Fibroblast of the aortic adventitia (primary cell): Measurements from ENCODE around the gene FCHSD2. TPM values are rescaled to one million over a fixed set of nuclear protein-coding genes. Genes with fewer than 3 reads are reported as not detected.
"Not testable (repeated sequence)": the region's sequence is repeated elsewhere in the genome, so short reads cannot be mapped to it uniquely, and the experiment has no call there.

Source experiments
- DNase-seq: peaks from one replicate; pipeline ENCODE4 v3.0.0-alpha.2; 2010; ENCODE audit warnings: low read depth
- H3K4me3 ChIP-seq: 2 replicates; pipeline ENCODE4 v1.5.1; 2011; ENCODE audit warnings: low read depth, mild to moderate bottlenecking, control low read depth, low read length, moderate library complexity
- CTCF ChIP-seq: IDR thresholded peaks from 2 replicates; pipeline ENCODE4 v1.5.1; 2011; ENCODE audit warnings: mild to moderate bottlenecking, low read length, control low read depth, inconsistent platforms; ENCODE audit not compliant: insufficient read depth
- total RNA-seq: library from RNA; depleted of rRNA; stranded (reverse); fragments of >200 nt; gene quantifications from 2 replicates; pipeline ENCODE4 v1.2.3, GENCODE V29; 2012; ENCODE audit warnings: low replicate concordance

FCHSD2 gene
- total RNA-seq, 1 donor, result 11.3 TPM

GRCh38 chr11:73047773-73048371 lies 94.2 kb downstream of the FCHSD2 start:
- H3K4me3 ChIP-seq, result no peak overlapping the region
- DNase-seq, result no peak
- TF ChIP-seq CTCF, result no peak

DNA sequence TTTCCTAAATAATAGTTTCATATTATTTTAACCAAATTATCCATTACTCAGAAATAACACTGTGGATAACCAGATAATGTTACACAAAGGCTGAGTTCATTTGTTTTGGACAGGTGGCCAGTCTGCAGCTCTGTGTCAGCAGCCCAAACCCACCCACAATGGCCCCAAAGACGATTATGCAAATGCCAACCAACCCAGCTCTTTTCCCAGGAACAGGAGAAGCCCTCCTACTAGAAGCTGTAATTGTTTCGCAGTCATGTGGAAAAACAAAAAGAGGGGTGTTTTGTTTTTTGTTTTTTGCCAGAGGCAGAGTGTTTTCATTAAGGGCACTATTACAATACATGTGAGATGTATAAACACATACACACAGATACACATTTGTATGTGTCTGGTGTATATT lies 102.1 kb downstream of the FCHSD2 start:
- DNase-seq, result no peak
- no peak for TF ChIP-seq CTCF
- H3K4me3 ChIP-seq, result no peak overlapping the region

GRCh38 chr11:73034777-73035176 lies 107.3 kb downstream of the FCHSD2 start:
- no peak for DNase-seq
- TF ChIP-seq CTCF, result no peak
- H3K4me3 ChIP-seq, result no peak overlapping the region

DNA sequence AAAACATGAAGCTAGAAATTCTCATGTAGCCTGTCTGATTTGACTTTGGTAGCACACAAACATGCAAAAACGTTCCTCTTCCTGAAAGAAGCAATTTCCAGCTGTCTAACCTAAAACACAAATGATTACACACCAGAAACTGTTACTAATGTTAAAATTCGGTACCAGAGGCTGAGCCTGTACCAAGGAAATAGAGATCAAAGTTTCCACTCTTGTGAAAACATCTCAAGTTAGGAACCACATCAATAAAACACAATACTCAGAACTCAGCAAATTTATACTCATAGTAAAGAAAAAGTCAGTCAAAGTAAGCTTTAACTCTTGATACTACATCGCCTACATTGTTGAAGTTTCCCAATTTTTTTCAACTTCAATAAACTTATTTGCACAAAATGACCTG lies 107.8 kb downstream of the FCHSD2 start:
- DNase-seq, result no peak
- no peak overlapping the region for H3K4me3 ChIP-seq
- TF ChIP-seq CTCF, result no peak

DNA sequence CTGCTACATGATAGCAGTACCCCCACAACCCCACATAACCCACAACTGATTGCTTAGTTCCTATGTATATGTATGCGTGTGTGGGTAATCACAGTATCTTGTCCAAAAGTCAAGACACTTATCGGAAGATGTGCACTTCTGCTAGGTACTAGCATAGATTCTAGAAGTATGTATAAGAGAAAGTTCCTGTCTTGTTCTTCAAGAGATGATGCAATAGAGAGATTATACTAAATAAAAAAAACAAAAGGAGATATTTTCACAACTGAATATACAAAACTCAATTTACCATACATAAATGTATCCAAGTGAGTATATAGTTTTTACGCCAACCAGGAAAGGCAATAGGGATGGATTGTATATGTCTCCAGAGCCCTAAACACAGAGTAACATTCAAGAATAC lies 112.0 kb downstream of the FCHSD2 start:
- no peak for TF ChIP-seq CTCF
- no peak overlapping the region for H3K4me3 ChIP-seq
- no peak for DNase-seq

- no peak overlapping the region for H3K4me3 ChIP-seq
- no peak for TF ChIP-seq CTCF
- no peak for DNase-seq
Measured at GRCh38 chr11:73029403-73029802, 112.7 kb downstream of the FCHSD2 start.

GRCh38 chr11:73028611-73029010 lies 113.5 kb downstream of the FCHSD2 start:
- no peak for TF ChIP-seq CTCF
- no peak for DNase-seq

DNA sequence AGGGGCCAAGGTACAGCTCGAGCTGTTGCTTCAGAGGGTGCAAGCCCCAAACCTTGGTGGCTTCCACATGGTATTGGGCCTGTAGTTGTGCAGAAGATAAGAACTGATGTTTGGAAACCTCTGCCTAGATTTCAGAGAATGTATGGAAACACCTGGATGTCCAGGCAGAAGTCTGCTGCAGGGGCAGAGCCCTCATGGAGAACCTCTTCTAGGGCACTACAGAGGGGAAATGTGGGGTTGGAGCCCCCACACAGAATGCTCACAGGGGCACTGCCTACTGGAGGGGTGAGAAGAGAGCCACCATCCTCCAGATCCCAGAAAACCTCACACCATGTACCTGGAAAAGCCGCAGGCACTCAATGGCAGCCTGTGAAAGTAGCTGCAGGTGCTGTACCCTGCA lies 114.3 kb downstream of the FCHSD2 start:
- not testable (repeated sequence) for DNase-seq, H3K4me3 ChIP-seq

More at GRCh38 chr11:73028611-73029010, 113.5 kb downstream of the FCHSD2 start:
- H3K4me3 ChIP-seq, result no peak overlapping the region
